ENCODE measurements around the gene GC.

DNA sequence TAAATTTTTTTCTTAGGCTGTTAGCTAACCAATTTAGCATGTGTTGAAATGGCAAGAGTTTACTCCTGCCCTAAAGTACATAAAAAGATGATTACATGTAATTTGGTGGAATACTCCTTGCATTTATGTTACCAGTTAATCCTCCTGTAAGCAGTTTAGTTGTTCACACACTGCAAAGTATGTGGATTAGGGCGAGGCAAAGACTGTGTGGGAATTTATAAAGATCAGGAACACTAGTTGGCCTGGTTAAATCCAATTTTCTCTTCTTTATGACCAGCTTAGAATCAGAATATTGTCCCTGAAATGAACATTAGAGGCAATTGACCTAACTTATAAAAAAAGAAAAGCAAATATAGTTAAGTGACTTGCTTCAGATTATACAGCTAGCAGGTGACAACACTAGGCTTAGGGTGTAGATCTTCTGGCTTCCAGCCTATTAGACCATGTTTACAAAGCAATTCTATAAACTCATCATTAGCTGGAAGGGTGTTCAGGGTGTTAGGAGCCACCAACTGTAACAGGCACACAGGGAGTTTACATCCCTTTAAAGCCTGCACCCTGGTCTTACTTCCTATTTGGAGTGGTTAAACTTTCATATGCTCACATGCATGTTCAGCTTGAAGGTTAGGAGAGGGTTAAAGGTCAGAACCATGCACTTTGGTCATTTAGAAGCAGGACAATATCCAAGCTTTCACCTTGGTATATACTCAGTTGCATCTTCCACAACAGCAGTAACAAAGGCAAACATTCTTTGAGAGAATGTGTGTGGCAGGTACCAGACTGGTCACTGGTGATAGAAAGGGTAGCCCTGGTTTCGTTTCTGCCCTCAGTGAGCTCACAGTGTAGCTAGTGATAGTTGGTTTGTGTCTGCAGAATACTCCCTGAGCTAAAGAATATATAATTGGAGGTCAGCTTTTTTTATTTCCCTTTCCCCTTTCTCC is 72.6 kb downstream of the GC start:
- TF ChIP-seq POLR2A (IDR thresholded peaks at IDR 0.05) (no peak), CTCF (IDR thresholded peaks at IDR 0.05) (no peak)

All from thyroid gland (tissue), 4 donors.